GM18508 (cell line): ENCODE results near the gene SLC16A6.
"Not testable (repeated sequence)": the region's sequence is repeated elsewhere in the genome, so short reads cannot be mapped to it uniquely, and the experiment has no call there.

Experiments used
- ATAC-seq: cut with Tn5 transposase; IDR thresholded peaks from one replicate; pipeline ENCODE4 v1.9.1; 2021; ENCODE audit warnings: moderate number of reproducible peaks; ENCODE audit not compliant: insufficient read depth, unreplicated experiment

SLC16A6 gene

DNA sequence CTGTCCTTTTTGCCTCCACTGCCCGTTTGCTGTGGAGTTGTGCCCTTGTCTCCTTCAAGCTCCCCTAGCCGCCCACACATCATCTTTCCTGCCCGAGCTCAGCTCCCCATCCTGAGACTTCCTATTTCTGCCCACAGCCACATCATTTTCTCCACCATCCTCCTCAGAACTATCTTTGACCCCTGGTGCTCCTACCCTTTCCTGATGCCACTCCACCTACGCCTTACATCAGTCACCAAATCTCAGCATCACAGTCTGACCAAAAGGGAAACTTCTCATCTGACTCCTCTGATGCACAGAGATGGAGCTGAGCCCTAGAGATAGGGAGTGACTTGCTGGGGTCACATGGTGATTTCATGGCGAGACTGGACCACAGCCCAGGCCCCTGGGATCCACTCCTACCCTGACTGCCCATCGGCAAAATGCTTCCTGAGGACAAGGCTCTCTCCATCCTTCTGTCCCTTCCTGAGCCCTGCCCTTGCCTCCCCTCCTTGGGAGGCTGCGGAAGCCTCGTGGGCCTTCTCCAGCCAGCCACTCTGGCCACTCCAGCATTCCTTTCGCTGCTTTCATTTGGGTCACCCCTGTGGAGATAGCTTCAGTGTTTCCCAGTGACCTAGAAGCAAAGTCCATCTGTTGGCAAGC, 62.8 kb downstream of the SLC16A6 start:
- not testable (repeated sequence) for ATAC-seq

DNA sequence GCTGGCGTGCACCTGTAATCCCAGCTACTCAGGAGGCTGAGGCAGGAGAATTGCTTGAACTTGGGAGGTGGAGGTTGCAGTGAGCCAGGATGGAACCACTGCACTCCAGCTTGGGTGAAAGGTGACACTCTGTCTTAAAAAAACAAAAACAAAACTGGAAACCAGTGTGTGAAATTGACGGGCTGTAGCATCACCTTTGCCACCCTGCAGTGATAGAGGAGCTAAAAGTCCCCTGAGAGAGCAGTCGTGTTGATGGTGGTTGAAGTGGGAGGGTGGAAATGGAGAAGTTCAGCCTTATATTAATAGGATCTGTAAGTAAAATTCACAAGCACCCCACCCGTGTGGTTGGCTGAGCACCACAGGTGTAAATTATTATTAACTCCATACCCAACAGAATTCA, 65.9 kb downstream of the SLC16A6 start:
- ATAC-seq, result not testable (repeated sequence)

DNA sequence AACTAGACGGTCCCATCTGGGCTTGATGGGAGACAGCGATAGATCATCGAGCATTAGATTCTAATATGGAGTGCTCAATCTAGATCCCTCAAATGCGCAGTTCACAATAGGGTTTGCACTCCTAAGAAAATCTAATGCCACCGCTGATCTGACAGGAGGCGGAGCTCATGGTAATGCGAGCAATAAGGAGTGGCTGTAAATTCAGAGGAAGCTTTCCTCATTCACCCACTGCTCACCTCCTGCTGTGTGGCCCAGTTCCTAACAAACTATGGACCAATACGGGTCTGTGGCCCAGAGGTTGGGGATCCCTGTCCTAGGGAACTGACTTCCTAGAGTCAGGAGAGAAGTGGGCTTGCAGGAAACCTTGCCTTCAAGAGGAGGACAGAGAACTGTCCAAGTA, 68.3 kb downstream of the SLC16A6 start:
- ATAC-seq, result no peak

DNA sequence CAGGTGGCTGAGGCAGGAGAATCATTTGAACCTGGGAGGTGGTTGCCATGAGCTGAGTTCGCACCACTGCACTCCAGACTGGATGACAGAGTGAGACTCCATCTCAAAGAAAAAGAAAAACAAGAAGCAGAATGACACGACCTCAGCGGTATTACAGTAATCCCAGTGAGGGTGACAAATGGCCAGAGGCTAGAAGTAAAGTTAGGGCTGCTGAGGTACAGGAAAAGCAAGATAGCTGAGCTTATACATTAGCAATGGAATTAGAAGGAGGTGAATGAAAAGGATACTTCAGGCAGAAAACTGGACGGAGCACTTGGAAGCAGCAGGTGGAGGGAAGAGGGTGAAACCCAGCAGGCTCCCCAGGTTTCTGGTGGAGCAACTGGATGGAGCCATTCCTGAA, 69.1 kb downstream of the SLC16A6 start:
- ATAC-seq, result no peak

DNA sequence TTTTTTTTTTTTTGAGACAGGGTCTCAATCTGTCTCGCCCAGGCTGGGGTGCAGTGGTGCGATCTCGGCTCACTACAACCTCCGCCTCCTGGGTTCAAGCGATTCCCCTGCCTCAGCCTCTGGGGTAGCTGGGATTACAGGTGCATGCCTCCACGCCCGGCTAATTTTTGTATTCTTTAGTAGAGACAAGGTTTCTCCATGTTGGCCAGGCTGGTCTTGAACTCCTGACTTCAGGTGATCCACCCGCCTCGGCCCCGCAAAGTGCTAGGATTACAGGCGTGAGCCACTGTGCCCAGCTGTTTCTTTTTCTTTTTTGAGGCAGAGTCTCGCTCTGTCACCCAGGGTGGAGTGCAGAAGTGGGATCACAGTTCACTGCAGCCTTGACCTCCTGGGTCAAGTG, 70.1 kb downstream of the SLC16A6 start:
- not testable (repeated sequence) for ATAC-seq

DNA sequence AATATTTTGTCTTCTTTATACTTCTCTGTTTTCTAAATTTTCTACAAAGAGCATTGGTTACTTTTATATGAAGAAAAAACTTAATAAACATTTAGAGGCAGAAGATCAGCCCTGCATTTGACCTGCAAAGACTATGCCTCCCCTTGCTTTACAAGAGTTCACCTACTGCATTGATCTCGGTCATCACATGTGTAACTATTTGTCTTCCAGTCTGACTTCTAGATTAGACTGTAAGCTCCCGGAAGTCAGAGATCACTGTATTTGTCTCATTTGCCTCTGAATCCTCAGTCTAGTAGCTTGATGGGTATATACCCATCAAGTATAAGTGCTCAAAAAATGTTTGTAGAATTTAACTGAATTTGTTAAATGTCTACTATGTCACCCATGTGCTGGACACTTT, 70.7 kb downstream of the SLC16A6 start:
- not testable (repeated sequence) for ATAC-seq

DNA sequence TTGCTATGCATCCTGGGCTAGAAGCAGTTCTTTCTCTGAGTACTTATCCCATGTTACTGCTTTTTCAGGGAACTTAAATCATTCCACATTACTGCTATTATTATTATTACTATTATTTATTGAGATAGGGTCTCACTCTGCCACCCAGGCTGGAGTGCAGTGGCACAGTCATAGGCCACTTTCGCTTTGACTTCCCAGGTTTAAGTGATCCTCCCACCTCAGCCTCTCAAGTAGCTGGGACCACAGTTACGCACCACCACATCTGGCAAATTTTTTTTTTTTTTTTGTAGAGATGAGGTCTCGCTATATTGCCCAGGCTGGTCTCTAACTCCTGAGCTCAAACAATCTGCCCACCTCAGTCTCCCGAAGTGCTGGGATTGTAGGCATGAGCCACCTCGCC, 71.5 kb downstream of the SLC16A6 start:
- not testable (repeated sequence) for ATAC-seq
